ENCODE measurements around the gene PNPLA1.

DNA sequence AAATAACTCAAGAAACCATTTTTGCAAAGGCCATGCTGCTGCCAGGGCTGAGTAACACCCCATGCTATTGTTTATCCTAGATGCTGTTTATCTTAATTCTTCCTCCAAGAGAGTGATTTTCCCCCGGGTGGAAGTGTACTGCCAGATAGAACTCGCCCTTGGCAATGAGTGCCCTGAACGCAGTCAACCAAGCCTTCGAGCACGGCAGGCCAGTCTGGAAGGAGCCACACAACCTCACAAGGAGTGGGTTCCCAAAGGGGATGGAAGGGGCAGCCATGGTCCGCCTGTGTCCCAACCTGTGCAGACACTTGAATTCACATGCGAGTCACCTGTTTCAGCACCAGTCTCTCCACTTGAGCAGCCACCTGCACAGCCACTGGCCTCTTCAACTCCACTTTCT is 31.9 kb downstream of the PNPLA1 start:
- TF ChIP-seq, protein P1, sequence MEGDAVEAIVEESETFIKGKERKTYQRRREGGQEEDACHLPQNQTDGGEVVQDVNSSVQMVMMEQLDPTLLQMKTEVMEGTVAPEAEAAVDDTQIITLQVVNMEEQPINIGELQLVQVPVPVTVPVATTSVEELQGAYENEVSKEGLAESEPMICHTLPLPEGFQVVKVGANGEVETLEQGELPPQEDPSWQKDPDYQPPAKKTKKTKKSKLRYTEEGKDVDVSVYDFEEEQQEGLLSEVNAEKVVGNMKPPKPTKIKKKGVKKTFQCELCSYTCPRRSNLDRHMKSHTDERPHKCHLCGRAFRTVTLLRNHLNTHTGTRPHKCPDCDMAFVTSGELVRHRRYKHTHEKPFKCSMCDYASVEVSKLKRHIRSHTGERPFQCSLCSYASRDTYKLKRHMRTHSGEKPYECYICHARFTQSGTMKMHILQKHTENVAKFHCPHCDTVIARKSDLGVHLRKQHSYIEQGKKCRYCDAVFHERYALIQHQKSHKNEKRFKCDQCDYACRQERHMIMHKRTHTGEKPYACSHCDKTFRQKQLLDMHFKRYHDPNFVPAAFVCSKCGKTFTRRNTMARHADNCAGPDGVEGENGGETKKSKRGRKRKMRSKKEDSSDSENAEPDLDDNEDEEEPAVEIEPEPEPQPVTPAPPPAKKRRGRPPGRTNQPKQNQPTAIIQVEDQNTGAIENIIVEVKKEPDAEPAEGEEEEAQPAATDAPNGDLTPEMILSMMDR (tag by site-specific recombination; IDR thresholded peaks at IDR 0.05) = no peak
- TF ChIP-seq WT1 (tag by site-specific recombination; IDR thresholded peaks at IDR 0.05) (no peak), HOXA7 (CRISPR knock-in tag; IDR thresholded peaks at IDR 0.05; ENCODE audit: borderline replicate concordance) (no peak), KLF10 (tag by site-specific recombination; IDR thresholded peaks at IDR 0.05) (no peak), ZNF10 (tag by site-specific recombination; IDR thresholded peaks at IDR 0.05) (no peak), ZNF24 (tag by site-specific recombination; IDR thresholded peaks at IDR 0.05) (no peak), ZNF23 (tag by site-specific recombination; IDR thresholded peaks at IDR 0.05; ENCODE audit: borderline replicate concordance) (no peak), ZNF843 (tag by site-specific recombination; IDR thresholded peaks at IDR 0.05) (no peak)
- TF ChIP-seq, protein P2, sequence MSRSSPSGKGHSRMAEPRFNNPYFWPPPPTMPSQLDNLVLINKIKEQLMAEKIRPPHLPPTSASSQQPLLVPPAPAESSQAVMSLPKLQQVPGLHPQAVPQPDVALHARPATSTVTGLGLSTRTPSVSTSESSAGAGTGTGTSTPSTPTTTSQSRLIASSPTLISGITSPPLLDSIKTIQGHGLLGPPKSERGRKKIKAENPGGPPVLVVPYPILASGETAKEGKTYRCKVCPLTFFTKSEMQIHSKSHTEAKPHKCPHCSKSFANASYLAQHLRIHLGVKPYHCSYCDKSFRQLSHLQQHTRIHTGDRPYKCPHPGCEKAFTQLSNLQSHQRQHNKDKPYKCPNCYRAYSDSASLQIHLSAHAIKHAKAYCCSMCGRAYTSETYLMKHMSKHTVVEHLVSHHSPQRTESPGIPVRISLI (tag by site-specific recombination; IDR thresholded peaks at IDR 0.05) = no peak

Measured in HEK293 (cell line).